Keratinocyte (primary cell): Measurements from ENCODE around the gene HMGB1. TPM values are rescaled to one million over a fixed set of nuclear protein-coding genes. Genes with fewer than 3 reads are reported as not detected.

ENCODE experiments used
- DNase-seq: peaks from one replicate; pipeline ENCODE4 v3.0.0-alpha.2; 2011; ENCODE audit warnings: low read depth, missing footprints, low spot score
- FAIRE-seq: peaks from 2 replicates; lab custom pipeline; 2011; peaks lifted over from hg19 to GRCh38; lab: Jason Lieb, UNC
- H2AFZ ChIP-seq: 2 replicates; pipeline ENCODE4 v1.6.0; 2012; ENCODE audit warnings: low read length, control low read depth, inconsistent platforms; ENCODE audit not compliant: control insufficient read depth
- H3K27ac ChIP-seq: 2 replicates; pipeline ENCODE4 v1.5.1; 2011; ENCODE audit warnings: low read length; ENCODE audit not compliant: control insufficient read depth, insufficient read depth
- H3K27me3 ChIP-seq: 3 replicates; pipeline ENCODE4 v1.6.0; 2011; ENCODE audit warnings: low read length; ENCODE audit not compliant: control insufficient read depth, insufficient read depth; ENCODE audit errors: extremely low read depth
- H3K36me3 ChIP-seq, 2 experiments: 2 replicates in 1 of 2; 3 replicates in 1 of 2; pipeline ENCODE4 v1.5.1; 2011; ENCODE audit warnings: low read length in 2 of 2, mild to moderate bottlenecking in 1 of 2; ENCODE audit not compliant: control insufficient read depth in 2 of 2, insufficient read depth in 2 of 2; ENCODE audit errors: extremely low read depth in 1 of 2
- H3K4me1 ChIP-seq: 3 replicates; pipeline ENCODE4 v1.5.1; 2011; ENCODE audit warnings: low read length; ENCODE audit not compliant: control insufficient read depth, insufficient read depth; ENCODE audit errors: extremely low read depth
- H3K4me2 ChIP-seq: 3 replicates; pipeline ENCODE4 v1.6.0; 2011; ENCODE audit warnings: low read depth, low read length; ENCODE audit not compliant: control insufficient read depth, insufficient read depth; ENCODE audit errors: extremely low read depth
- H3K4me3 ChIP-seq, 3 experiments: fragments of 200-600 bp in 1 of 3; sonication (generic) in 1 of 3; 2 replicates in 2 of 3; 3 replicates in 1 of 3; pipeline ENCODE4 v1.5.1; 2011 to 2016; ENCODE audit warnings: low read length in 3 of 3, mild to moderate bottlenecking in 3 of 3, control low read depth in 2 of 3, inconsistent platforms in 1 of 3, low read depth in 1 of 3, mixed read lengths in 1 of 3, mixed run types in 1 of 3, moderate library complexity in 1 of 3; ENCODE audit not compliant: control insufficient read depth in 2 of 3, insufficient read depth in 2 of 3; ENCODE audit errors: extremely low read depth in 1 of 3
- H3K79me2 ChIP-seq: 2 replicates; pipeline ENCODE4 v1.6.0; 2012; ENCODE audit warnings: low read length; ENCODE audit not compliant: control insufficient read depth, insufficient read depth
- H3K9ac ChIP-seq: 3 replicates; pipeline ENCODE4 v1.6.0; 2011; ENCODE audit warnings: low read length; ENCODE audit not compliant: control insufficient read depth, insufficient read depth; ENCODE audit errors: extremely low read depth
- H3K9me1 ChIP-seq: 3 replicates; pipeline ENCODE4 v1.6.0; 2011; ENCODE audit warnings: low read length; ENCODE audit not compliant: control insufficient read depth, insufficient read depth; ENCODE audit errors: extremely low read depth
- H3K9me3 ChIP-seq: 2 replicates; pipeline ENCODE4 v1.5.1; 2012; ENCODE audit warnings: low read depth, low read length; ENCODE audit not compliant: control insufficient read depth
- H4K20me1 ChIP-seq: 3 replicates; pipeline ENCODE4 v1.6.0; 2011; ENCODE audit warnings: low read length; ENCODE audit not compliant: control insufficient read depth, insufficient read depth; ENCODE audit errors: extremely low read depth
- CTCF ChIP-seq, 3 experiments: IDR thresholded peaks in 1 of 3; conservative IDR thresholded peaks in 1 of 3; optimal IDR thresholded peaks in 1 of 3; 2 replicates in 2 of 3; 3 replicates in 1 of 3; pipeline versions ENCODE3 to v1.5.1; 2011; ENCODE audit warnings: low read length in 3 of 3, mild to moderate bottlenecking in 3 of 3, moderate library complexity in 2 of 3, control low read depth in 1 of 3, inconsistent platforms in 1 of 3; ENCODE audit not compliant: insufficient read depth in 2 of 3; ENCODE audit errors: extremely low read depth in 1 of 3
- EZH2 ChIP-seq: IDR thresholded peaks from one replicate; pipeline ENCODE4 v1.6.1; 2012; ENCODE audit warnings: inconsistent platforms, mild to moderate bottlenecking, low read length, moderate library complexity
- dilution Hi-C: fragments of 300-500 bp; cut with MboI; formaldehyde crosslinking; loops from one replicate; pipeline ENCODE4 v1.7.0; 2020; ENCODE audit warnings: low sequenced_read_pairs; ENCODE audit not compliant: extremely low pct_ligation_motif_present
- polyA plus RNA-seq, 5 experiments: library from polyadenylated mRNA; depleted of rRNA in 3 of 5; stranded (reverse) in 3 of 5; stranded (forward) in 1 of 5; unstranded in 1 of 5; fragments of >200 nt; gene quantifications; 1 replicate in 1 of 5; 2 replicates in 3 of 5; 3 replicates in 1 of 5; pipeline versions ENCODE4 v1.2.1 to v1.2.3, GENCODE V29; 2011 to 2012; ENCODE audit warnings: missing spikeins in 2 of 5, low read depth in 1 of 5, low replicate concordance in 1 of 5

The HMGB1 gene
- polyA plus RNA-seq, 1 donor (not counting 4 experiments of a cell fraction or from before 2014, with no cell fraction given): 221 TPM

- no peak overlapping the region for H3K27ac ChIP-seq
- no peak overlapping the region for H3K4me2 ChIP-seq
- no peaks in the 10 kb centered on the region for H3K27me3 ChIP-seq
- no peaks in the 10 kb centered on the region for H4K20me1 ChIP-seq
- no peak overlapping the region for H2AFZ ChIP-seq
- no peak overlapping the region for H3K9ac ChIP-seq
- no peaks in the 10 kb centered on the region for H3K36me3 ChIP-seq
- no peak for DNase-seq
- no peaks in the 10 kb centered on the region for H3K9me1 ChIP-seq
- no peaks in the 10 kb centered on the region for H3K9me3 ChIP-seq
- FAIRE-seq: no peak
- H3K4me3 ChIP-seq: no peak overlapping the region
- TF ChIP-seq EZH2: no peak
- TF ChIP-seq CTCF (optimal IDR thresholded peaks at IDR 0.05 in 1 of 3, IDR thresholded peaks at IDR 0.05 in 1 of 3, conservative IDR thresholded peaks at IDR 0.05 in 1 of 3; ENCODE audit: extremely low read depth in 1 of 3, insufficient read depth in 2 of 3, low read length in 3 of 3): no peak
- dilution Hi-C loops: no loop called here
- H3K79me2 ChIP-seq: no peaks in the 10 kb centered on the region
- peaks cover 11% of the 10 kb centered on the region for H3K4me1 ChIP-seq
Observed at GRCh38 chr13:30477346-30478195, 11.8 kb upstream of the HMGB1 start.

- H3K9ac ChIP-seq: no peak overlapping the region
- no peaks in the 10 kb centered on the region for H4K20me1 ChIP-seq
- no peaks in the 10 kb centered on the region for H3K27me3 ChIP-seq
- no peak for DNase-seq
- no peak overlapping the region for H3K4me2 ChIP-seq
- no peak overlapping the region for H3K27ac ChIP-seq
- H3K4me1 ChIP-seq: no peaks in the 10 kb centered on the region
- no peak overlapping the region for H3K4me3 ChIP-seq
- no peak for TF ChIP-seq EZH2
- H3K79me2 ChIP-seq: no peaks in the 10 kb centered on the region
- H3K9me3 ChIP-seq: no peaks in the 10 kb centered on the region
- dilution Hi-C loops: no loop called here
- FAIRE-seq: no peak
- H3K36me3 ChIP-seq: no peaks in the 10 kb centered on the region
- H3K9me1 ChIP-seq: no peaks in the 10 kb centered on the region
- H2AFZ ChIP-seq: no peak overlapping the region
Observed at GRCh38 chr13:30473675-30474074, 7.9 kb upstream of the HMGB1 start.
